GM12878 (cell line): ENCODE data around the gene HDAC3. TPM values are rescaled to one million over a fixed set of nuclear protein-coding genes. Genes with fewer than 3 reads are reported as not detected.

Experiments used
- ATAC-seq: fragments of 200-7000 bp; cut with Tn5 transposase; 3 replicates; pipeline ENCODE4 v1.9.1; 2020; ENCODE audit warnings: mild to moderate bottlenecking, moderate library complexity
- BruUV-seq: library from RNA; stranded (reverse); fragments of 400-500 nt; replicated peaks from 2 replicates; lab custom pipeline; 2021; lab: Mats Ljungman, UMichigan
- CTCF ChIA-PET: fragments of 300-600 bp; sonication (Branson Sonifier 250); formaldehyde crosslinking; extraction: SDS; loops from one replicate; lab custom pipeline; 2021; ENCODE audit warnings: inconsistent platforms; lab: Yijun Ruan, JAX
- POLR2A ChIA-PET: fragments of 350-600 bp; formaldehyde crosslinking; extraction: SDS; loops from one replicate; lab custom pipeline; 2021; ENCODE audit warnings: inconsistent platforms; lab: Charles Lee
- RAD21 ChIA-PET: fragments of 300-600 bp; sonication (Branson Sonifier 250); formaldehyde crosslinking; loops from one replicate; lab custom pipeline; 2023; ENCODE audit warnings: antibody characterized with exemption; ENCODE audit not compliant: unreplicated experiment; lab: Charles Lee
- SMC1A ChIA-PET: fragments of 300-600 bp; sonication (Branson Sonifier 250); formaldehyde crosslinking; loops from one replicate; lab custom pipeline; 2023; ENCODE audit not compliant: unreplicated experiment, uncharacterized antibody; lab: Charles Lee
- DNase-seq: peaks from one replicate; pipeline ENCODE4 v3.0.0-alpha.2; 2011; ENCODE audit warnings: low read depth, low spot score
- FAIRE-seq: peaks from 3 replicates; lab custom pipeline; 2011; peaks lifted over from hg19 to GRCh38; lab: Jason Lieb, UNC
- H2AFZ ChIP-seq: 2 replicates; pipeline ENCODE4 v1.6.0; 2011; ENCODE audit warnings: low read depth, low read length, control low read depth; ENCODE audit not compliant: control insufficient read depth
- H3K27ac ChIP-seq: 2 replicates; pipeline ENCODE4 v1.5.1; 2011; ENCODE audit warnings: control low read depth; ENCODE audit not compliant: control insufficient read depth, insufficient read depth
- H3K27me3 ChIP-seq, 2 experiments: replicated peaks in 1 of 2; 2 replicates each; pipeline versions ENCODE4 v1.6.0 to v1.6.1; 2011; ENCODE audit warnings: low read length in 1 of 2; ENCODE audit not compliant: control insufficient read depth in 2 of 2, insufficient read depth in 2 of 2
- H3K36me3 ChIP-seq, 2 experiments: 2 replicates each; pipeline ENCODE4 v1.5.1; 2011; ENCODE audit warnings: low read length in 1 of 2; ENCODE audit not compliant: control insufficient read depth in 2 of 2, insufficient read depth in 2 of 2
- H3K4me1 ChIP-seq: 2 replicates; pipeline ENCODE4 v1.6.1; 2011; ENCODE audit warnings: mild to moderate bottlenecking, low read length, moderate library complexity, mixed read lengths; ENCODE audit not compliant: control insufficient read depth, insufficient read depth
- H3K4me2 ChIP-seq: 2 replicates; pipeline ENCODE4 v1.6.0; 2011; ENCODE audit warnings: control low read depth; ENCODE audit not compliant: control insufficient read depth, insufficient read depth
- H3K4me3 ChIP-seq: fragments of 200-600 bp; sonication (generic); 2 replicates; pipeline ENCODE4 v1.5.1; 2016
- H3K79me2 ChIP-seq: 2 replicates; pipeline ENCODE4 v1.6.0; 2011; ENCODE audit warnings: low read length; ENCODE audit not compliant: control insufficient read depth, insufficient read depth
- H3K9ac ChIP-seq: 2 replicates; pipeline ENCODE4 v1.8.0; 2011; ENCODE audit warnings: low read length, control low read depth, mixed read lengths; ENCODE audit not compliant: control insufficient read depth, insufficient read depth
- H3K9me3 ChIP-seq: replicated peaks from 3 replicates; pipeline ENCODE4 v1.5.1; 2011; ENCODE audit warnings: mild to moderate bottlenecking, low read length; ENCODE audit not compliant: control insufficient read depth, insufficient read depth
- H4K20me1 ChIP-seq: 2 replicates; pipeline ENCODE4 v1.6.0; 2011; ENCODE audit not compliant: control insufficient read depth, insufficient read depth
- CBFB ChIP-seq: IDR thresholded peaks from 2 replicates; pipeline ENCODE4 v1.6.1; 2016; ENCODE audit warnings: antibody characterized with exemption, low read depth
- HDGF ChIP-seq: fragments of 450-650 bp; IDR thresholded peaks from 2 replicates; pipeline ENCODE4 v1.6.1; 2016; ENCODE audit warnings: antibody characterized with exemption
- IRF3 ChIP-seq: fragments of 450-650 bp; IDR thresholded peaks from 2 replicates; pipeline ENCODE4 v1.6.1; 2014; ENCODE audit warnings: mild to moderate bottlenecking
- JUNB ChIP-seq: IDR thresholded peaks from 2 replicates; pipeline ENCODE4 v1.6.1; 2016; ENCODE audit warnings: antibody characterized with exemption, mild to moderate bottlenecking
- MAX ChIP-seq: IDR thresholded peaks from 2 replicates; pipeline ENCODE4 v1.6.1; 2012; ENCODE audit warnings: low read depth, low read length, improper control_type of control experiment
- MEF2B ChIP-seq: fragments of 450-650 bp; IDR thresholded peaks from 2 replicates; pipeline ENCODE4 v1.6.1; 2018; ENCODE audit warnings: mild to moderate bottlenecking, moderate library complexity; ENCODE audit not compliant: partially characterized antibody, poor library complexity, severe bottlenecking
- MTA2 ChIP-seq: fragments of 450-650 bp; IDR thresholded peaks from 2 replicates; pipeline ENCODE4 v1.6.1; 2016; ENCODE audit warnings: low read depth, mild to moderate bottlenecking, moderate library complexity
- POLR2AphosphoS2 ChIP-seq: IDR thresholded peaks from 2 replicates; pipeline ENCODE4 v1.6.1; 2011; ENCODE audit warnings: low read depth, mild to moderate bottlenecking, low read length, improper control_type of control experiment, moderate library complexity
- POLR2AphosphoS5 ChIP-seq: IDR thresholded peaks from 2 replicates; pipeline ENCODE4 v1.6.1; 2011; ENCODE audit warnings: mild to moderate bottlenecking, low read length, inconsistent platforms
- SP1 ChIP-seq: IDR thresholded peaks from one replicate; pipeline ENCODE4 v1.6.1; 2011; ENCODE audit warnings: low read depth, low read length
- TCF3 ChIP-seq: IDR thresholded peaks from 2 replicates; pipeline ENCODE4 v1.6.1; 2012; ENCODE audit warnings: low read depth, mild to moderate bottlenecking, low read length, borderline replicate concordance; ENCODE audit not compliant: insufficient read depth
- ZNF207 ChIP-seq: fragments of 450-650 bp; IDR thresholded peaks from 2 replicates; pipeline ENCODE4 v1.6.1; 2014; ENCODE audit warnings: antibody characterized with exemption, mild to moderate bottlenecking, borderline replicate concordance
- ZNF217 ChIP-seq: fragments of 450-650 bp; IDR thresholded peaks from 2 replicates; pipeline ENCODE4 v1.6.1; 2017; ENCODE audit warnings: antibody characterized with exemption, mild to moderate bottlenecking
- ZNF622 ChIP-seq: fragments of 450-650 bp; IDR thresholded peaks from 2 replicates; pipeline ENCODE4 v1.6.1; 2017; ENCODE audit warnings: mild to moderate bottlenecking, inconsistent platforms
- ZZZ3 ChIP-seq: IDR thresholded peaks from 2 replicates; pipeline ENCODE4 v1.6.1; 2011; ENCODE audit warnings: low read depth; ENCODE audit not compliant: control insufficient read depth, insufficient read length
- WGBS: methylation state at CpG from one replicate; pipeline ENCODE4 v1.1.6; 2016; ENCODE audit warnings: low lambda C conversion rate; ENCODE audit not compliant: insufficient replicate concordance, insufficient coverage; ENCODE audit errors: missing lambda C conversion rate; 5-methylcytosine and 5-hydroxymethylcytosine counted together
- in situ Hi-C: fragments of 300-500 bp; cut with MboI; formaldehyde crosslinking; loops from 9 replicates; pipeline ENCODE4 v1.14.3; 2018; ENCODE audit warnings: mixed read lengths
- intact Hi-C: fragments of 100-400 bp; cut with micrococcal nuclease; formaldehyde crosslinking; loops from one replicate; pipeline ENCODE4 v1.14.2; 2022; ENCODE audit not compliant: unreplicated experiment
- polyA plus RNA-seq, 11 experiments: library from polyadenylated mRNA; depleted of rRNA in 4 of 11; unstranded in 6 of 11; stranded (reverse) in 5 of 11; fragments of >200 nt; fragmentation: Nextera tagmentation in 4 of 11; fragmentation: Illumina TruSeq in 1 of 11; extraction: Ambion mirVana in 4 of 11; extraction: Trizol in 1 of 11; gene quantifications; 1 replicate in 1 of 11; 2 replicates in 10 of 11; pipeline versions ENCODE4 v1.2.1 to v1.2.3, GENCODE V29; 2011 to 2016; ENCODE audit warnings: inconsistent platforms in 2 of 11, missing spikeins in 2 of 11, low read depth in 1 of 11
- total RNA-seq, 4 experiments: library from RNA; depleted of rRNA in 3 of 4; stranded (reverse); fragments of >200 nt in 3 of 4; fragmentation: Illumina TruSeq in 1 of 4; extraction: Trizol in 1 of 4; gene quantifications; 2 replicates each; pipeline versions ENCODE4 v1.2.1 to v1.2.3, GENCODE V29; 2013 to 2021
- TF ChIP-seq, protein P1 (sequence below): IDR thresholded peaks from 2 replicates; pipeline ENCODE4 v1.6.1; 2011; ENCODE audit warnings: mild to moderate bottlenecking, low read depth, low read length, moderate library complexity; ENCODE audit not compliant: insufficient replicate concordance

The HDAC3 gene
- total and polyA plus RNA-seq, 10 of the 15 experiments (the other 5 are each of a cell fraction or from before 2014, with no cell fraction given): 62.2 to 140 (median 112) TPM

DNA sequence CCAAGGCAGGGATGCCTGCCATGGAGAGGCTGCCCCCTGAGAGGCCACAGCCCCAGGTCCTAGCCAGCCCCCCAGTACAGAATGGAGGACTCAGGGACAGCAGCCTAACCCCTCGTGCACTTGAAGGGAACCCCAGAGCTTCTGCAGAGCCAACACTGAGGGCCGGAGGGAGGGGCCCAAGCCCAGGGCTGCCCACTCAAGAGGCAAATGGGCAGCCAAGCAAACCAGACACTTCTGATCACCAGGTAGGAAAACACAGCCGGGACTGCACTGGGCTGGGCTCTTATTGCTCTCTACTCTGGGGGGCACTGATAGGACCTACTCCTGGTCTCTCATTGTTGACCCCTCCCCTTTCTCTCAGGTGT lies 3.4 kb upstream of the HDAC3 start:
- no peak for FAIRE-seq
- POLR2A ChIA-PET: no interaction called here
- RAD21 ChIA-PET: interaction anchor here (3.5 kb wide), 1 partner anchor 48 kb away, joined by 22 read pairs; no protein-coding TSS in a partner anchor
- Histone ChIP-seq H3K4me1 (peaks cover 23% of the 10 kb centered on the region), H2AFZ (no peak overlapping the region), H3K79me2 (peaks cover 28% of the 10 kb centered on the region), H3K27ac (no peak overlapping the region), H3K4me3 (no peak overlapping the region), H3K4me2 (no peak overlapping the region), H4K20me1 (no peaks in the 10 kb centered on the region), H3K36me3 (no peaks in the 10 kb centered on the region; a peak in 2 of 4 replicates), H3K27me3 (no peaks in the 10 kb centered on the region), H3K9me3 (no peaks in the 10 kb centered on the region), H3K9ac (no peak overlapping the region)
- SMC1A ChIA-PET: interaction anchor here (12.9 kb wide), 1 partner anchor 22 kb away, joined by 245 read pairs; the partner anchor contains the start of gene DIAPH1
- WGBS: 97% methylated on average over 3 of the region's 3 CpGs
- no peak for ATAC-seq
- CTCF ChIA-PET: interaction anchor here (0.6 to 11.2 kb wide), 5 partner anchors 17 to 500 kb away, joined by 3 to 118 read pairs (median 6); partner anchors contain the start of gene DIAPH1
- no peak for TF ChIP-seq JUNB
- TF ChIP-seq, protein P1, sequence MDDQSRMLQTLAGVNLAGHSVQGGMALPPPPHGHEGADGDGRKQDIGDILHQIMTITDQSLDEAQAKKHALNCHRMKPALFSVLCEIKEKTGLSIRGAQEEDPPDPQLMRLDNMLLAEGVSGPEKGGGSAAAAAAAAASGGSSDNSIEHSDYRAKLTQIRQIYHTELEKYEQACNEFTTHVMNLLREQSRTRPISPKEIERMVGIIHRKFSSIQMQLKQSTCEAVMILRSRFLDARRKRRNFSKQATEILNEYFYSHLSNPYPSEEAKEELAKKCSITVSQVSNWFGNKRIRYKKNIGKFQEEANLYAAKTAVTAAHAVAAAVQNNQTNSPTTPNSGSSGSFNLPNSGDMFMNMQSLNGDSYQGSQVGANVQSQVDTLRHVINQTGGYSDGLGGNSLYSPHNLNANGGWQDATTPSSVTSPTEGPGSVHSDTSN: no peak
- no peak for TF ChIP-seq ZNF207
- TF ChIP-seq MTA2: no peak
- no peak for TF ChIP-seq ZZZ3
- TF ChIP-seq HDGF: no peak
- no peak for TF ChIP-seq ZNF217
- TF ChIP-seq POLR2AphosphoS2: no peak
- TF ChIP-seq TCF3: no peak
- TF ChIP-seq SP1: no peak
- no peak for TF ChIP-seq ZNF622
- TF ChIP-seq POLR2AphosphoS5: no peak
- no peak for TF ChIP-seq MEF2B
- TF ChIP-seq CBFB: no peak
- no peak for TF ChIP-seq IRF3
- no peak for TF ChIP-seq MAX
- in situ Hi-C loops (no loop called here), intact Hi-C loops (no loop called here)
- no TSS peak for BruUV-seq
- DNase-seq: no peak
